ENCODE results near the gene ANKRD31.

The ANKRD31 gene

DNA sequence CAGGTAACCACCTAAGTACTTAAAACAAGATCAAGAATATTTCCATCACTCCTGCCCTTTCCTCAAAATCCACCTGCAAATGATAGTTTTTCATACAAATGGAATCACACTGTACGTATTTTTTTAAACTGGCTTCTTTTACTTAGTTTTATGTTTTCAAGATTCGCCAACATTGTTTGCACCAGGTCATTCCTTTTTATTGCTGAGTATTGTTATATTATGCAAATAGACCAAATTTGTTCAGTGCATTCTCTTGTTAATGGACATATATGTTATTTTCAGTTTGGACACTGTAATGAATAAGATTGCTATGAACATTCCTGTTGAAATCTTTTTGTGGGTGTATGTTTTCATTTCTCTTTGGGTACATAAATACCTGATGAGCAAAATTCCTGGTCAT, 8.3 kb upstream of the ANKRD31 start:
- TF ChIP-seq, protein P1, sequence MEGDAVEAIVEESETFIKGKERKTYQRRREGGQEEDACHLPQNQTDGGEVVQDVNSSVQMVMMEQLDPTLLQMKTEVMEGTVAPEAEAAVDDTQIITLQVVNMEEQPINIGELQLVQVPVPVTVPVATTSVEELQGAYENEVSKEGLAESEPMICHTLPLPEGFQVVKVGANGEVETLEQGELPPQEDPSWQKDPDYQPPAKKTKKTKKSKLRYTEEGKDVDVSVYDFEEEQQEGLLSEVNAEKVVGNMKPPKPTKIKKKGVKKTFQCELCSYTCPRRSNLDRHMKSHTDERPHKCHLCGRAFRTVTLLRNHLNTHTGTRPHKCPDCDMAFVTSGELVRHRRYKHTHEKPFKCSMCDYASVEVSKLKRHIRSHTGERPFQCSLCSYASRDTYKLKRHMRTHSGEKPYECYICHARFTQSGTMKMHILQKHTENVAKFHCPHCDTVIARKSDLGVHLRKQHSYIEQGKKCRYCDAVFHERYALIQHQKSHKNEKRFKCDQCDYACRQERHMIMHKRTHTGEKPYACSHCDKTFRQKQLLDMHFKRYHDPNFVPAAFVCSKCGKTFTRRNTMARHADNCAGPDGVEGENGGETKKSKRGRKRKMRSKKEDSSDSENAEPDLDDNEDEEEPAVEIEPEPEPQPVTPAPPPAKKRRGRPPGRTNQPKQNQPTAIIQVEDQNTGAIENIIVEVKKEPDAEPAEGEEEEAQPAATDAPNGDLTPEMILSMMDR (IDR thresholded peaks at IDR 0.05; ENCODE audit: insufficient read depth, low read depth, low read length, missing control alignments), result no peak
- H3K4me3 ChIP-seq (ENCODE audit: low read length), result no peak overlapping the region
- no peak for DNase-seq (ENCODE audit: low read depth)

DNA sequence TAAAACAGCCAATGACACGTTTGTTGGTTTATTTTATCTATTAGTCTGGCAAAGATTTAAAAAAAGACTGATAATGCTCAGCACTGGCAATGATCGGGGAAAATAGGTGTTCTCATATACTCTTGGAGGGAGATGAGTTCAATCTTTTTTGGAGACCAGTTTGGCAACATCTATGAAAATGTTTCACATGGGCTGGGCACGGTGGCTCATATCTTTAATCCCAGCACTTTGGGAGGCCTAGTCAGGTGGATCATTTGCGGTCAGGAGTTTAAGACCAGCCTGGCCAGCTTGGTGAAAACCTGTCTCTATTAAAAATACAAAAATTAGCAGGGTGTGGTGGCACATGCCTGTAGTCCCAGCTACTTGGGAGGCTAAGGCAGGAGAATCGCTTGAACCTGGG, 6.8 kb upstream of the ANKRD31 start:
- DNase-seq (ENCODE audit: low read depth), result peak; percentile 65
- TF ChIP-seq, protein P1 (IDR thresholded peaks at IDR 0.05; ENCODE audit: insufficient read depth, low read depth, low read length, missing control alignments), result no peak
- H3K4me3 ChIP-seq (ENCODE audit: low read length), result no peak overlapping the region

DNA sequence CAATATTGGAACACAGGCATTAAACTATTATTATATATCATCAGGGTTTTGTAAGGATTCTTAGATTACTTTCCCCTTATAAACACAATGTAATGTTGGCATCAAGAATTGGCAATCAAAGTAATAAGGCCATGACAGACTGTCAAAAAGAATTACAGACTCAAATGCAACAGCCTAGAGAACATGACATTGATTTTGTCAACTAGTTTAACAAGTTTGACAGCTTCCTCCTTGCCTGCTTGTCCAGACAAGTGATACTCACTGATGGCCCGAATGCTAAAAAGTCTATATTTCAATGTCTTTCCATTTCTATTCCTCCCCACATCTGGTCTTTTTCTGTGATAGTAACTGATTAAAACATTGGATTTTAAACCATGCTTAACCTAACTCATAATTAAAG, 6.4 kb upstream of the ANKRD31 start:
- DNase-seq (ENCODE audit: low read depth), result peak; percentile 89
- no peak overlapping the region for H3K4me3 ChIP-seq (ENCODE audit: low read length)
- TF ChIP-seq, protein P1 (IDR thresholded peaks at IDR 0.05; ENCODE audit: insufficient read depth, low read depth, low read length, missing control alignments), result no peak

DNA sequence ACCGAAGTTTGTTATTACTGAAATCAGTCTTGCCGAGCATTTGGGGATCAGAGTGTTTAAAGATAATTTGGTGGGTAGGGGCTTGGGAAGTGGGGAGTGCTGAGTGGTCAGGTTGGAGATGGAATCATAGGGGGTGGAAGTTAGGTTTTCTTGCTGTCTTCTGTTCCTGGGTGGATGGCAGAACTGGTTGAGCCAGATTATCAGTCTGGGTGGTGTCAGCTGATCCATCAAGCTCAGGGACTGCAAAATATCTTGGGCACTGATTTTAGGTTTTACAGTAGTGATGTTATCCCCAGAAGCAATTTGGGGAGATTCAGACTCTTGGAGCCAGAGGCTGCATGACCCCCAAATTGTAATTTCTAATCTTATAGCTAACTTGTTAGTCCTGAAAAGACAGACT, 5.4 kb upstream of the ANKRD31 start:
- peak; percentile 63 for DNase-seq (ENCODE audit: low read depth)
- TF ChIP-seq, protein P1 (IDR thresholded peaks at IDR 0.05; ENCODE audit: insufficient read depth, low read depth, low read length, missing control alignments), result no peak
- no peak overlapping the region for H3K4me3 ChIP-seq (ENCODE audit: low read length)

DNA sequence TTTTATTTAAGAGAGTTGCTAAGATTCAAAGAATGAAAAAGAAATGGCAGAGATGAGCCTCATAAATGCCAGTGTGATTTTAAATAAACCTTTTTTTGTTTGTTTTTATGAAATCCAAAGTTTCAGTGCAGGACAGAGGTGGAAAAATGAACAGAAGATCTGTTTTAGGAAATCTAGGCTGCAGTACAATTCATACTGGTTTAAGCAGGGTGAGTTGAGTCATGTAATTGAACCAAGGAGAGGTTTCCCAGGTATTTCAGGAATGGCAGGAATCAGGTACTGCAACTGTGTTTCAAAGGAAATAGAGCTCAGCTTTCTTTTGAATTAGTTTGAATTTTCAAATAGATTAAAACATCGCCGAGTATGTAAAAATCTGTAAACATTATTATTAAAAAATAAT, 3.0 kb upstream of the ANKRD31 start:
- peak; percentile 84 for DNase-seq (ENCODE audit: low read depth)
- TF ChIP-seq, protein P1 (IDR thresholded peaks at IDR 0.05; ENCODE audit: insufficient read depth, low read depth, low read length, missing control alignments), result peak; percentile 27

DNA sequence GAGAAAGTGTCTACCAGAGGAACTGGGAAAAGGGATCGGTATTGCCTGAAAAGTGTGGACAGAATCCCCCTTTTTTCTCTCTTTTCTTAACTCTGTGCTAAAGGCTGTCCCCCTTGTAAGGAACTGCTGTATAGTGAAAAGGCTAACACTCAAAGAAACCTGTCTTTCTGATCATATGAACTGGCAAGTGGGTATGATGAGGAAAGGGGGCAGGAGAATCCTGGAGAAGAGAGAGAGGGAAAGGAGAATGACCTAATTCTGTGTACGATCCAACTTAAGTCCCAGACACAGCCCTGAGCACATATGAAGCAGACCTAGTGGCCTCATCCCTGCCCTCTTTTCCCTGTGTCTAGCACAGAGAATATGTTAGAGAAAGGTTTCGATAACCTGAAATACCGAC, 967 bp downstream of the ANKRD31 start:
- no peak overlapping the region for H3K4me3 ChIP-seq (ENCODE audit: low read length)
- no peak for DNase-seq (ENCODE audit: low read depth)
- TF ChIP-seq, protein P1 (IDR thresholded peaks at IDR 0.05; ENCODE audit: insufficient read depth, low read depth, low read length, missing control alignments), result no peak

More for the DNA sequence above, 3.0 kb upstream of the ANKRD31 start:
- H3K4me3 ChIP-seq (ENCODE audit: low read length), result no peak overlapping the region

DNA sequence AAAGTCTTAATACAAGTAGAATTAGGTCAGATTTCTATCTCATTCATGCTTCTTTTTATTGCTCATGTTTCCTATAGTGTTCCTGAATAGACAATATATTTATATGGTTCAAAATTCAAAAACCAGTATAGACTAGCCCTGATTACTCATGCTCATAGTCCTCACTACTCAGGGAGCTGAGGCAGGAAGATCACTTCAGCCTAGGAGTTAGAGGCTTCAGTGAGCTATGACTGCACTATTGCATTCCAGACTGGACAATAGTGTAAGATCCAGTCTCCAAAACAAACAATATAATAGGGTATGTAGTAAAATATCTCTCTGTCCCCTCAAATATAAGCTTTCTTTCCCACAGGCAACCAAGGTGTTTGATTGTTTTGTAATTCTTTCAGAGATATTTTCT, 2.4 kb downstream of the ANKRD31 start:
- peak; percentile 84 for DNase-seq (ENCODE audit: low read depth)
- TF ChIP-seq, protein P1 (IDR thresholded peaks at IDR 0.05; ENCODE audit: insufficient read depth, low read depth, low read length, missing control alignments), result no peak
- no peak overlapping the region for H3K4me3 ChIP-seq (ENCODE audit: low read length)

All from epithelial cell of esophagus (primary cell).